ENCODE data around the gene GNAI2.

- no peak for TF ChIP-seq CTCF (IDR thresholded peaks at IDR 0.05)
- TF ChIP-seq POLR2A (IDR thresholded peaks at IDR 0.05), result no peak
These were observed 16.7 kb upstream of the GNAI2 start for GRCh38 chr3:50219285-50219684.

All from Peyer's patch (tissue), 4 donors.